Measurements from ENCODE around the gene NEURL2. TPM values are rescaled to one million over a fixed set of nuclear protein-coding genes. Genes with fewer than 3 reads are reported as not detected.
"Not testable (repeated sequence)": the region's sequence is repeated elsewhere in the genome, so short reads cannot be mapped to it uniquely, and the experiment has no call there.

The NEURL2 gene, protein sequence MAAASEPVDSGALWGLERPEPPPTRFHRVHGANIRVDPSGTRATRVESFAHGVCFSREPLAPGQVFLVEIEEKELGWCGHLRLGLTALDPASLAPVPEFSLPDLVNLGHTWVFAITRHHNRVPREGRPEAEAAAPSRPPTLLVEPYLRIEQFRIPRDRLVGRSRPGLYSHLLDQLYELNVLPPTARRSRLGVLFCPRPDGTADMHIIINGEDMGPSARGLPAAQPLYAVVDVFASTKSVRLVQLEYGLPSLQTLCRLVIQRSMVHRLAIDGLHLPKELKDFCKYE
- polyA plus RNA-seq (ENCODE audit: insufficient read length) = 20.1 TPM

DNA sequence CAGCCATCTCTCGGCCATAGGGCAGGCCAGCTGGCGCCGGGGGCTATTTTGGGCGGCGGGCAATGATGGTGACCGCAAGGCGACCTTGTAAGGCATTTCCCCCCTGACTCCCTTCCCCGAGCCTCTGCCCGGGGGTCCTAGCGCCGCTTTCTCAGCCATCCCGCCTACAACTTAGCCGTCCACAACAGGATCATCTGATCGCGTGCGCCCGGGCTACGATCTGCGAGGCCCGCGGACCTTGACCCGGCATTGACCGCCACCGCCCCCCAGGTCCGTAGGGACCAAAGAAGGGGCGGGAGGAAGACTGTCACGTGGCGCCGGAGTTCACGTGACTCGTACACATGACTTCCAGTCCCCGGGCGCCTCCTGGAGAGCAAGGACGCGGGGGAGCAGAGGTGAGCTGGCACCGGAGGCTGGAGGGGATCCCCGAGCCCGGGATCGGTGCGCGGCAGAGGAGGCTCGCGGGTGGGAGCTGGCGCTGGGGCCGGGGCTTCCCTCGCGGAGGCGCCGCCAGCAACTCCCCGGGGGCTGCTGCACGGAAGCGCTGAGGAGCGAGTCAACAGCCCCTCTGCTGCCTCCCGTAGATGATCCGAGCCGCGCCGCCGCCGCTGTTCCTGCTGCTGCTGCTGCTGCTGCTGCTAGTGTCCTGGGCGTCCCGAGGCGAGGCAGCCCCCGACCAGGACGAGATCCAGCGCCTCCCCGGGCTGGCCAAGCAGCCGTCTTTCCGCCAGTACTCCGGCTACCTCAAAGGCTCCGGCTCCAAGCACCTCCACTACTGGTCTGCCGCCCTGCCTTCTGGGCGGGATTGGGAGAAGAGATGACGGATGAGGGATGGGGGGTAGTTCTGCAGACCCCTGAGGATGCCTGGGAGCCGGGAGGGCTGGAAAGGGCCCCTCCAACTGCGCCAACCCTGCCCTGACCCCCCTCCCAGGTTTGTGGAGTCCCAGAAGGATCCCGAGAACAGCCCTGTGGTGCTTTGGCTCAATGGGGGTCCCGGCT is at the start of gene NEURL2, which contains the start of gene CTSA:
Gene NEURL2 (minus strand): TSS at position 224 of the 999 bp plus-strand sequence. CDS start 217 bp downstream, at position 7.
Gene CTSA (plus strand): TSS at position 351 of the 999 bp plus-strand sequence. CDS start 234 bp downstream, at position 585.
- DNase-seq (ENCODE audit: low read depth) = peak; percentile 78

DNA sequence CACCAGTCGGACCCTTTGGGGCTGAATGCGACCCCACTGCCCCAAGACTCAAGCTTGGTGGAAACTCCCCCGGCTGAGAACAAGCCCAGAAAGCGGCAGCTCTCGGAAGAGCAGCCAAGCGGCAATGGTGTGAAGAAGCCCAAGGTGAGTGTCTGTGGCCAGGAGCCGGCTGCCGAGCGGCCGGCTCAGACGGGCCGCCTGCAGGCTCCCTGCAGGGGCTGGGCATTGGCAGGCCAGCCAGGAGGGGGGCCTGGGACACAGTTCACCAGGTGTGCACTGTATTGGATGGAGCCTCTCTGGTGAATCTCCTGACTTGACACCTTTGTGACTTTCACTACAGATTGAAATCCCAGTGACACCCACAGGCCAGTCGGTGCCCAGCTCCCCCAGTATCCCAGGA is 49.5 kb upstream of the NEURL2 start:
- no peak for DNase-seq (ENCODE audit: low read depth)

DNA sequence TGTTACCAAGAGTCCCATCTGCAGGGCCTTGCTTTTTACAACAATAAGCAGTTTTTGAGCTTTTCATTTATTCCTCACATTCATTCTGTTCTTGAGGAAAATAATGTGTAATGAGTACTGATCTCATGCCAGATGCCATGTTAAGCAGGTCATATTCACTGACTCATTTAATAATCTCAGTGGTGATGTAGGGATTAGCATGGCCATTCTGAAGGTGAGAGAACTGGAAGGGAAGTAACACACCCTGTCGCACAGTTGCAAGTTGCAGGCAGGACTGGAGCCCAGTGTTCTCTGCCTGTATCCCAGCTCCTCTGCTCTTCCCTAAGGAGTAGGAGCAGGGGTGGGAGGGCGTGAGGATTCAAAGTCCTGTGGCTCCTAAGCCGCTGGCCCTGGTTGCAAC is 49.0 kb upstream of the NEURL2 start:
- no peak for DNase-seq (ENCODE audit: low read depth)

DNA sequence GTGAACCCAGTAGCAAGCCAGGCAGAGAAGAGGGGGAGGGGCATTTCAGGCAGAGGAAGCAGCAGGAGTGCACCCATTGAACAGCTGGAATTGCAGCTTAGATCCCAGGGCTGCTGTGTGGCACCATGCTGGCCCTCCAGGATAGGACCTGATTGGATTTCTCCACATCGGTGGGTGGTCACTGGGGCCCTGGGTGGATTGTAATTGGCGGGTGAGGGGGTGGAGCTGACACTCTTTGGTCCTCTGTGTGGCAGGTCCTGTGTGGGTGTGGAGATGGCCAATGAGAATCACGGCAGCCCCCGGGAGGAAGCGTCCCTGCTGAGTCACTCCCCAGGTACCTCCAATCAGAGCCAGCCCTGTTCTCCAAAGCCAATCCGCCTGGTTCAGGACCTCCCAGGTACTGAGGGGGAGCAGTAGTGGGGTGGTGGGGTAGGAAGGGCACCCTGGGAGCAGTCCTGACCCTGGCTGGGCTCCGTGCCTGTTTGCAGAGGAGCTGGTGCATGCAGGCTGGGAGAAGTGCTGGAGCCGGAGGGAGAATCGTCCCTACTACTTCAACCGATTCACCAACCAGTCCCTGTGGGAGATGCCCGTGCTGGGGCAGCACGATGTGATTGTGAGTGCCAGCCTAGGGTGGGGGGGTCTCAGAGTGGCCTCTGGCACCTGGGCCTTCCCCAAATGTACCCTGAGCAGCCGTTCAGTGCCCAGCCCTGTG is 47.9 kb upstream of the NEURL2 start:
- DNase-seq (ENCODE audit: low read depth) = no peak

DNA sequence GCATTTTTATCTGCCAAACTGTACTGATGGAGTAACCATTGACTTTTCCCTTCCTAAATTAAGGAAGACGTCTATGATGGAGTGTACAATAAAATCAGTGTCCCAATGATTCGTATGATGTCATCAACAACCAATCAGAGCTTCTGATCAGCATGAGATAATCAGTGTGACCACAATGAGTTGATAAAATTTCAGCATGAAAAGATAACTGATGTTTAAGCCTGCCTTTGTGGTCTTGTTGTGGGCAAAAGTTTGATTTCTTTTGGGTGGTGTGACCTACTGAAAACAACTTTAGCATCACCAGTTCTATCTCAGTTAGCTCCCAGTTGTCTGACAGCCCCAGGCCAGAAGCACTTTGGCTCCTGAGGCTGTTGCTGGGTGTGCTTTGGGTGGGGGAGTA is 46.8 kb upstream of the NEURL2 start:
- DNase-seq (ENCODE audit: low read depth) = no peak

DNA sequence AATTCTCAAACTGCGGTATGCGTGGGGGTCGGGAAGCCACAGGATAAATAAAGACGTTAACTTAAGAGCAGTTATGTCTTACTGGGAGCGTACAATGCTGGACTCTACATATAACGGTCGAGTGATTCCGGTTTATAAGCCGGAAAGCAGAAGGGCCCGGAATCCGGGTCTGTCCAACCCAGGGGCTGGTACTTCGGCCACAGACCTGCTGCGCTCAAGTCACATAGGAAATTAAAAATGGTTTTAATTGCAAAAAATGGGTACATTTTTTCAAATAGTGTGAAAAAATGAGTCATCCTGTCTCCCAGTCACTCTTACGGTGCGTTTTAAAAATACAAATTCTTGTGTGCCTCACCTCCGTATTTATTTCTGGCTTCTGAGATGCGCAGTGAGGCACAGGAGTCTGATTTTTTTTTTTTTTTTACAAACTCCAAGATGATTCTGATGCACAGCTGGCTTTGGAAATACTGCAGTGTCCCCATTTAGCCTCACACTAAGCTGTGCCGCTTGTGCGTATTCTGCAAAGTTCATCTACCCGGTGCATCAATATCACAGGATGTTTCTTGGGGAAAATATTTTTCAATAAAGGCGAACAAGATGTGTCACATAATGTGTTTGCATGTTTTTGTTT is 44.5 kb upstream of the NEURL2 start:
- no peak for DNase-seq (ENCODE audit: low read depth)

DNA sequence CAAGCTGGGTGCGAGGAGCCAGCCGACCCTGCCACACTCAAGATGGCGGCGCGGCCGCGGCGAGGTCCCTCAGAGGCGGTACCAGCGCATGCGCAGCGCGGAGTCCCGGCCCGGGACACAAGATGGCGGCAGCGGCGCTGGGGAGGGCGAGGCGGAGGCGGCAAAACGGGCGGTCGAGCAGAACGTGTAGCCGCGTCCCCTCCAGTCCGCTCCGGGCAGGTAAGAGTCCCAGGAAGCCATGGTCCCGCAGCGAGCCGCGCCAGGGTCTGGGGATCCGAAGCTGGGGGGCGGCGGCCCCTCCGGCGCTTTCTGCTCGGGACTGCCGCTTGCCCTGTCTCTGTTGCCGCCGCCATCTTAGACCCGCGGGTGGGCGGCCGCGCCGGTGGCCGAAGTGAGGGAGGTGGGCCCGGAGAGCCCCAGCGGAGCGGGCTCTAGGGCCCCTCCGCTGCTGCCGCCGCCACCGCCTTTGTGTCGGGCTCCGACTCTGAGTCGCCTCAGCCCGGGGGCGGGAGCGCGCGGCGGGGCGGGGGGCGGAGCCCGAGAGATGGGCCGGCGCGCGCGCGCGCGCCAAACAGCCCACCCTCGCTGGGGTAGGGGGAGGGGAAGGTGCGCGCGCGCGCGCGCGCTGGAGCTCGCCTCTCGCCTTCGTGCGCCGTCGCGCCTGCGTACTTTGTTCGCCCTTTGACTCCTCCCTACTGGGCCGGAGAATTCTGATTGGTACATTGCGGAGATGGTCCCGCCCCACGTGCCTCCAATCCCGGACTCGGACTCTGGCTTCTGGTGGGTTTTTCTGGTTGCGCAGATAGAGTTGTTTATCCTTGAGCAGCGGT is 43.8 kb upstream of the NEURL2 start, which contains the start of gene PCIF1:
Gene PCIF1 (plus strand): TSS at position 98 of the 830 bp plus-strand sequence. CDS start 4,317 bp downstream, outside the sequence.
- peak; percentile 98 for DNase-seq (ENCODE audit: low read depth)

DNA sequence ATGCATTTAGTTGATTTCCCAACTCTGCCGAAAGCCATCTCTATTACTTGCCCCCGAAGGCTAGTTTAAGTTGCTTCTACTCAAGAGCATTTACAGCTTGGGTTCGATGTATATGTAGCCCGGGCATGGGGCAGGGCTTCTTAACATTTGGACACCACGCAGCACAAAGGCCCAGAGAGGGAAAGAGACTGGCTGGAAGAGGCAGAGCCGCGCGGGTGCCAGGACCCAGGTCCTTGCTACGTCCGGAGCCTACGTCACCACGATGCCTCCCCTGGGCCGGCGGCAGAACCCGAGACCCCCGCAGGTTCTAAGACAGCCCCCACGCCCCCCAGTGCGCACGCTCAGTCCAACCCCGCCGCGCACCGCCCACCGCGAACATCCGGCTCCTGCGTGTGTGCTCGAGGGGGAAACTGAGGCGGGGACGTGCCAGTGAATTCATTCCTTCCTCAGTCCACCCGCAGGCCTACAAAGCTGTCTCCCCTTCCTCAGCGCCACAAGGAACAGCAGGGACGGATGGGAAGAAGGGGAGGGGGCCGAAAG is 43.1 kb upstream of the NEURL2 start:
- DNase-seq (ENCODE audit: low read depth) = no peak

DNA sequence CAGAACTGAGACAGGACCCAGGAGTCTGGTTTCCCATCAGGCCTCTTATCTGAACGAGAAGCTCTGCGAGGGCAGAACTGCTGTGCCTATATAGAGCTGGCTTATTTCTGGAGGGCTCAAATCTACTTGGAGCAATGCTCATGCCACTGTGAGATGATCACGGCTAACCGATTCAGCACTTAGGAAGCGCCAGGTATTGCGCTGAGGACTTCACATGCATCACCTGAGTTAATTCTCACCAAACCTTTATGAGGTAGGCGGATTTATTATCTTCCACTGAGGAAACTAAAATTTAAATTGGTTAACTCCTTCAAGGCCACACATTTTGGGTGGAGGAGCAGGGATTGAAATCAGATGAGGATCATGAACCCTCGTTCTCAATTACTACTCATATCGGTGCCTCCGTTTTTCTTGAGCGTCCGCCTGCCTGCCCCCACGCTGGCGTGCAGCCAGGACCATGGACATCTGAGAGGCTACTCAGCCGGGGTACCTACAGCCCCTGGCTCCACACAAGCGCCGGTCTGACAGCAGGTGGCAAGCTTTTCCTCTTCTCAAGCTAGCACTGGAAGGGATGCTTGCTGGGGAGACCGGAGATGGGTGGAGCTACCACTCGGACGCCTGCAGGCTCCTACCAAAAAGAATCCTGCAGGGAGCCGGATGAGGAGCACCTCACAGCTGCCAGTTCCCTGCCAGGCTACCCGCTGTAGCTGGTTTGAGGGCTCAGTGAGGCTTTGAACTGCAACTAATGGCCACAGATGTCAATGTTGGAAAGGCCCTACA is 42.4 kb upstream of the NEURL2 start:
- DNase-seq (ENCODE audit: low read depth) = no peak

DNA sequence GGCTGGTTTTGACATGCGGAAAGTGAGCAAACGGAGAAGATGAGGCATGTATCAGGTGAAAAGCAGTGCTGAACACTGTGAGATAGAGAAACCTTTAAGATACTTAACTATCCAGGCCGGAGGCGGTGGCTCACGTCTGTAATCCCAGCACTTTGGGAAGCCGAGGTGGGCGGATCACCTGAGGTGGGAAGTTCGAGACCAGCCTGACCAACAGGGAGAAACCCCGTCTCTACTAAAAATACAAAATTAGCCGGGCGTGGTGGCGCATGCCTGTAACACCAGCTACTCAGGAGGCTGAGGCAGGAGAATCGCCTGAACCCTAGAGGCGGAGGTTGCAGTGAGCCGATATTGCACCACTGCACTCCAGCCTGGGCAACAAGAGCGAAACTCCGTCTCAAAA is 40.7 kb upstream of the NEURL2 start:
- DNase-seq (ENCODE audit: low read depth) = not testable (repeated sequence)

DNA sequence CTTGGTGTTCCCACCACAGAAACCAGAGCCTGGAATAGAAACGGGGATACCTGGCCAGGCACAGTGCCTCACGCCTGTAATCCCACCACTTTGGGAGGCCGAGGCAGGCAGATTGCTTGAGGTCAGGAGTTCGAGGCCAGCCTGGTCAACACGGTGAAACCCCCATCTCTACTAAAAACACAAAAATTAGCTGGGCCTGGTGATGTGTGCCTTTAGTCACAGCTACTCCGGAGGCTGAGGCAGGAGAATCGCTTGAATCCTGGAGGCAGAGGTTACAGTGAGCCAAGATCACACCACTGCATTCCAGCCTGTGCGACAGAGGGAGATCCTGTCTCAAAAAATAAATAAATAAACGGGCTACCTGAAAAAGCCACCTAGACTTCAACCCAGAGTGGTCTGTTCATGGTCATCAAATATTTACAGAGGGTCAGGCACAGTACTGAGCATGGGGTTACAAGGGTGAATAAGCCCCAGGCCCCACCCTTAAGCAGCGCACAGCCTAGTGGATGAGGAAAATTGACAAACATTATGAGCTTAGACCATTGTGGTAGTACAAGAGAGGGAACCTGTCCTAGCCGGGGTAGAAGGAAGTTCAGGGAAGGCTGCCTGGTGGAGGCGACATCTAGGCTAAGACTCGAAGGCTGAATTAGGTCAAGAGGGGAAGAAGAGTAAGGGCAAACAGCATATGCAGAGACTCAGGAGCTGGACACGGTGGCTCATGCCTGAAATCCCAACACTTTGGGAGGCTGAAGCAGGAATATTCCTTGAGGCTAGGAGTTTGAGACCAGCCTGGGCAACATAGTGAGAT is 36.3 kb upstream of the NEURL2 start:
- no peak for DNase-seq (ENCODE audit: low read depth)

DNA sequence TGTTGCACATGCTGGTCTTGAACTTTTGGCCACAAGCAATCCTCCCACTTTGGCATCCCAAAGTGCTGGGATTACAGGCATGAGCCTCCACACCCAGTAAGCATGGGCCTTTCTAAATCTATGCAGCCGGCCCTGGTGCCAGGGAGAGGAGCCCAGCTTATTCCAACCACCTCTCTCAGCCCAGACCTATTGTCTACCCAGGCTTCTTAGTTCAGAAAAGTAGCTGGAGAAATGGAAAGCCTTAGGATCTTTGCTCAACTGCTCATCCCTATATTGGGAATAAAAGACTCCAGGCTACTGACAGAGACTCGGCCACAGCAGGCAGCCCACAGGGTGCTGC is 35.7 kb upstream of the NEURL2 start:
- no peak for DNase-seq (ENCODE audit: low read depth)

DNA sequence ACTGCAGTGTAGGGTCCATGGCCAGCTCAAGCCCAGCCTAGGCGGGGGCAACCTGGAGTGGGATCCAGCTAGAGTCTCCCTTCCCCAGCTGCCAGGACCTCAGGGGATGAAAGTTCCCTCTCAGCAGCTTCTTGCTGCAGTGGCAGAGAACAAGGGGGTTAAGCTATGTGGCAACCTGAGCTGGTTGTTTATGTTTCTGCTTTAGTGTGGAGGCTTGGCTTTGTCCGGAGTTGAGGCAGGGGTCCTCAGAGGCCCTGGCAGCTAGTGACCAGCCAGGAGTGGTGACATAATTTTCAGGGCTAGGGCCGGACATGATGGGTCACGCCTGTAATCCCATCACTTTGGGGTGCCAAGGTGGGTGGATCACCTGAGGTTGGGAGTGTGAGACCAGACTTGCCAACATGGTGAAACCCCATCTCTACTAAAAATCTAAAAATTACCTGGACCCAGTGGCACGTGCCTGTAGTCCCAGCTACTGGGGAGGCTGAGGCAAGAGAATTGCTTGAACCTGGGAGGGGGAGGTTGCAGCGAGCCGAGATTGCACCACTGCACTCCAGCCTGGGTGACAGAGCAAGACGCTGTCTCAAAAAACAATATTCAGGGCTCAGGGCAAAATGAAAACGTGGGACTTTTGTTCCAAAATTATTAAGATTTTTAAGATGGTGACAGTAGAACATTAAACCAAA is 35.0 kb upstream of the NEURL2 start:
- DNase-seq (ENCODE audit: low read depth) = no peak

DNA sequence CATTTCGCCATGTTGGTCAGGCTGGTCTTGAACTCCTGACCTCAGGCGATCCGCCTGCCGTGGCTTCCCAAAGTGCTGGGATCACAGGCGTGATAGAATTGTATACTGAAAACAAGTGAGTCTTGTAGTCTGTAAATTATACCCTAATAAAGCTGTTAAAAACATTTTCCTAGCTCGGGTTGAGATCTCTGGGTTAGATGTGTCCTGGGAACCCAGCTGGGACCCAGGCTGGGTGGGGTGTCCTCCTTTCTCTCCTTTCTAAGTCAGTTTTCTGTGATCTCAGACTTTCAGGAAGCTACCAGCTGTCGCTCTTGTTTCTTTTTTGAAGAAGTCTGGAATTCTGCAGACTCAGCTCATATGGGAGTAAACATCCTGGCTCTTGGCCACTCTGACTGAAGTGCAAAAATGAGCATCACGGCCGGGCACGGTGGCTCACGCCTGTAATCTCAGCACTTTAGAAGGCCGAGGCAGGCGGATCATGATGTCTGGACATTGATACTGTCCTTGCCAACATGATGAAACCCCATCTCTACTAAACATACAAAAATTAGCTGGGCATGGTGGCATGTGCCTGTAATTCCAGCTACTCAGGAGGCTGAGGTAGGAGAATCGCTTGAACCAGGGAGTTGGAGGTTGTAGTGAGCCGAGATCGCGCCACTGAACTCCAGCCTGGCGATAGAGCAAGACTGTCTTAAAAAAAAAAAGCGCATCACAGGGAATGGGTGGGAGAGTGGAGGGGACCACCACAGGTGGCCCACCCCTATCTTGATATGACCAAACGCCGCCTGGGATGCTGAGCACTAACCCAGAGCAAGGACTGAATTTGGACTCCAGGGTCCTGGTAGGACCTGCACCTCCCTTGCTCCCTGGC is 33.6 kb upstream of the NEURL2 start:
- no peak for DNase-seq (ENCODE audit: low read depth)

DNA sequence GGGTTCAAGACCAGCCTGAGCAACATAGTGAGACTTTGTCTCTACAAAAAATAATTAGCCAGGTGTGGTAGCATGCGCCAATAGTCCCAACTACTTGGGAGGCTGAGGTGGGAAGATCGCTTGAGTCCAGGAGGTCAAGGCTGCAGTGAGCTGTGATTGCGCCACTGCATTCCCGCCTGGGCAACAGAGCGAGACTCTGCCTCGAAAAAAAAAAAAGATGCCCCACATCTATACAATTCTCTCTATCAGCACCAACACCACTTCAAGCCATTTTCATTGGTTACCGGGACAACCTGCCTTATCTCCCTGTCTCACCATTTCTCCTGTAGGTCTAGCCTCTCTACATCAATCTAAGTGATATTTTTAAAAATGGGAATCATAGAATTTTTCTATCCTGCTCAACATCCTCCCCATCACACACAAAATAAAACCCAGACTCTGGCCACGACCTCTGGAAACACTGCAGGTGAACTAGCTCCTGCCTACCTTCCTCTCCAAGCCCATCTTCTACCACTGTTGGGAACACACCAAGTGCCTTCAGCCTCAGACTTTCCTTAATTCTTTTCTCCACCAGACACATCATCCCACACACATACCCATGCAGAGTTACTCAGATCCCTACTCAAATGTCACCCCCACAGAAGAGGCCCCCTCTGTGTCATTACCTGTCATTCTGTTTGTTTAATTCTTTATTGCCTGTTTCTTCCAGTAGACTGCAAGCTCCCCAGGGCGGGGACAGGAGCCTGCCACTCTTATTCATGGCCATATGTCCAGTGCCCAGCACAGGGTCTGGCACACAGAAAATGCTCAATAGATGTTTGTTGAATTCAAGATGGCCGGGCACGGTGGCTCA is 30.6 kb upstream of the NEURL2 start:
- DNase-seq (ENCODE audit: low read depth) = no peak

All from forelimb muscle (tissue), 1 donor.